ENCODE results near the gene MORC4.

- TF ChIP-seq CTCF (IDR thresholded peaks at IDR 0.05) (no peak), POLR2A (IDR thresholded peaks at IDR 0.05) (no peak)
Measured at GRCh38 chrX:106894978-106895452, 105.0 kb downstream of the MORC4 start.
